Nephron progenitor cell (in vitro differentiated cells): Measurements from ENCODE around the gene ZNF622.

Experiments
- DNase-seq: peaks from one replicate; pipeline ENCODE4 v3.0.0; 2021
- H3K27ac Mint-ChIP-seq: 2 replicates; pipeline ENCODE4 v1.8.0; 2021; ENCODE audit warnings: mild to moderate bottlenecking, moderate library complexity, mixed read lengths
- H3K27me3 Mint-ChIP-seq: 2 replicates; pipeline ENCODE4 v1.8.0; 2021; ENCODE audit warnings: mild to moderate bottlenecking, low read depth, mixed read lengths; ENCODE audit not compliant: poor library complexity
- H3K36me3 Mint-ChIP-seq: 2 replicates; pipeline ENCODE4 v1.8.0; 2021; ENCODE audit warnings: low read depth, mixed read lengths
- H3K4me1 Mint-ChIP-seq: 2 replicates; pipeline ENCODE4 v1.8.0; 2021; ENCODE audit warnings: mixed read lengths
- H3K4me3 Mint-ChIP-seq: 2 replicates; pipeline ENCODE4 v1.8.0; 2021; ENCODE audit warnings: mild to moderate bottlenecking, moderate library complexity, mixed read lengths
- H3K9me3 Mint-ChIP-seq: 2 replicates; pipeline ENCODE4 v1.8.0; 2021; ENCODE audit warnings: mild to moderate bottlenecking, moderate library complexity, mixed read lengths
- CTCF ChIP-seq: fragments of 200-600 bp; sonication (generic); IDR thresholded peaks from 2 replicates; pipeline ENCODE4 v1.5.0; 2021; ENCODE audit warnings: antibody characterized with exemption

The ZNF622 gene

DNA sequence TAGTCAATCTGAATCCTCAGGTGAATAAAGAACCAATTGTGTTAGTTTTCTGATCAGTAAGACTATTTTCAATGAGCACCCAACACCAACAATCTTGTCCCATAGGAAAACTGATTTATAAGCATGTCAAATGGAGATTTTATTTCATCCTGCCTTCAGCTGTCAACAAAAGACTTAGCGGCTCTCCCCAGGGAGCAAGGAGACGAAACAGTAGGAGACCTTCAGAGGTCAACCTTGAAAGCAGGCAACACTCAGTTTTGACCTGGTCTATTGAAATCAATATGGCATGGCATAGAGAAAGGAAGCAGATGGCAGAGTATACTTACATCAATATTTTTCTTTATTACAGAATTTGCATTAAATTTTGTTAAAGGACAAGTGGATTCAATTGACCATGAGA lies 34.1 kb downstream of the ZNF622 start:
- no peak for TF ChIP-seq CTCF
- peaks cover 27% of the 10 kb centered on the region for H3K4me1 Mint-ChIP-seq
- H3K36me3 Mint-ChIP-seq: no peaks in the 10 kb centered on the region
- H3K27ac Mint-ChIP-seq: no peak overlapping the region
- H3K9me3 Mint-ChIP-seq: no peaks in the 10 kb centered on the region
- peak; percentile 12 for DNase-seq
- H3K4me3 Mint-ChIP-seq: no peak overlapping the region
- H3K27me3 Mint-ChIP-seq: peaks cover 4% of the 10 kb centered on the region

DNA sequence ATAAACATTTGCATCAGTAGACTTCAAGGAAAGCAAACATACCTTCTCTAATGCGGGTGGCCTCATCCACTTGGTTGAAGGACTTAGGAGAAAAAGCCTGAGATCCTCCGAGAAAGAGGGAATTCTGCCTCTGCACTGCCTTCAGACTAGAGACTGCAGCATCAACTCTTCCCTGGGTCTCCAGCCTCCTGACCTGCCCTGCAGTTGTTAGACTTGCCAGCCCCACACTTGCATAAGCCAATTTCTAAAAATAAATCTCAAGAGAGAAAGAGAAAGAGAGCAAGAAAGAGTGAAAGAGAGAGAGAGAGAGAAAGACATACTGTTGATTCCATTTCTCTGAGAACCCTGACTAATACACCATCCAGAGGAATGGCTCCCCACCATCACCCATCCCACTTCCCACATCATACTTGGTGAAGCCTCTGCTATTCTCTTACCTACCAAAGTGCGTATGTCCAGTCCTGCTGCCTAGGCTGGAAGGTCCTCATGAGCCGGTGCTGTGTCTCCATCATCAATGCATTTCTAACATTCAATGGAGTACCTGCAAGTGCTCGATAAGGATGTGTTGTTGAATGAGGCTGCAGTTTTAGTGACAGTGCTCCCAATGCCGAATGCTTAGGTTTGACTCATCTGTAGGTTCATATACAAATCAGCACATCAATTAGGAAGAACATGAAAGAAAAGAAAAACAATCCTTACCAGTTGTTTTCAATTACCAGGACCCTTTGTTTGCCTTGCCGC lies 35.1 kb downstream of the ZNF622 start:
- Mint-ChIP-seq H3K4me1 (peaks cover 27% of the 10 kb centered on the region), H3K4me3 (no peak overlapping the region), H3K27me3 (peaks cover 8% of the 10 kb centered on the region), H3K27ac (no peak overlapping the region), H3K9me3 (no peaks in the 10 kb centered on the region), H3K36me3 (no peaks in the 10 kb centered on the region)
- TF ChIP-seq CTCF: no peak
- no peak for DNase-seq

GRCh38 chr5:16428359-16428758 lies 37.2 kb downstream of the ZNF622 start:
- H3K36me3 Mint-ChIP-seq: no peaks in the 10 kb centered on the region

DNA sequence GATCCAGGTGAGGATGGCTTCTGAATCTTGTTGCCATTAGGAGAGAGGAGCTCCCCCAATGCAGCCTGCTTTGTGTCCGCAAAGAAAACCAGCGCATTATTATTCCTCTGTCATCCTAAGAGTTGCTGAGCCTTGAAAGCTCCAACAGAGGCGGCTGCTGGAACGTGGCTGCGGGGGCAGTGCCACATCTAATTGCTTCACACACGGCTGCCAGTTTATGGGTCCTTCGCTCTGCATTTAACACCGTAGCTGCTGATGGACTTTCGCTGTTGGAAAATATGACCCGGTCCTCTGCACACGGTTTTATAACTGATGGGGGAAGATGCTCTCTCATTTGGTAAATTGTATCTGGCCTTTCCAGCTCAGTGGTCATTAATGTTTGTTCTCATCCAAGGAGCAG lies 38.0 kb downstream of the ZNF622 start:
- H3K4me1 Mint-ChIP-seq: peaks cover 44% of the 10 kb centered on the region
- H3K27ac Mint-ChIP-seq: no peak overlapping the region
- no peaks in the 10 kb centered on the region for H3K9me3 Mint-ChIP-seq
- H3K36me3 Mint-ChIP-seq: no peaks in the 10 kb centered on the region
- peak; percentile 50 for DNase-seq
- peaks cover 25% of the 10 kb centered on the region for H3K27me3 Mint-ChIP-seq
- no peak for TF ChIP-seq CTCF
- no peak overlapping the region for H3K4me3 Mint-ChIP-seq

More at GRCh38 chr5:16428359-16428758, 37.2 kb downstream of the ZNF622 start:
- peaks cover 36% of the 10 kb centered on the region for H3K4me1 Mint-ChIP-seq
- no peak for DNase-seq
- no peak for TF ChIP-seq CTCF
- no peaks in the 10 kb centered on the region for H3K9me3 Mint-ChIP-seq
- no peak overlapping the region for H3K4me3 Mint-ChIP-seq
- H3K27me3 Mint-ChIP-seq: peaks cover 22% of the 10 kb centered on the region
- H3K27ac Mint-ChIP-seq: no peak overlapping the region

DNA sequence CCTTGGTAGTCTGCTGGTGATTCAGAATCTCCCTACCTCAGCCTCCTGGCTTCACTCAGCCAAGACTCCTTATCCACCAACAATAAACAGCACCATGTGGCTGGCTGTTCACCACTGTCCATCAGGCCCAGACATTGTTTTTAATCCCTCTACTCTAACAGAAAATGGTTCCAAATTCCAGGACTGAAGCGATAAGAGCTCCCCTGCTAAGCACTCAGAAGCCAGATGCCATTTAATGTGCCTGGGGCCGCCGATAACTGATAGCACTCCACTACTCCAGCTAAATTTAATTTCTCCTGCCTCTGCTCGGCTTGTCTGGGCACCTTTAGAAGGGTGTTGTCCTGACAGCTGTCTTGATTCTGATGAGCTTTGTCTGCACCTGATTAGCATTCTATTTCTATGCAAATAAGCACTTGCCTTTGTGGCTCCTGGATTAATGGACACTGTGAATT lies 47.1 kb downstream of the ZNF622 start:
- H3K27ac Mint-ChIP-seq: no peak overlapping the region
- H3K4me1 Mint-ChIP-seq: peaks cover 32% of the 10 kb centered on the region
- no peak overlapping the region for H3K4me3 Mint-ChIP-seq
- peaks cover 17% of the 10 kb centered on the region for H3K27me3 Mint-ChIP-seq
- no peaks in the 10 kb centered on the region for H3K36me3 Mint-ChIP-seq
- TF ChIP-seq CTCF: no peak
- H3K9me3 Mint-ChIP-seq: no peaks in the 10 kb centered on the region
- DNase-seq: no peak
